ENCODE results near the gene KRT73.

KRT73 gene

GRCh38 chr12:52578469-52578868 lies 39.9 kb downstream of the KRT73 start:
- no peaks in the 10 kb centered on the region for H3K9me3 ChIP-seq (replicated peaks; ENCODE audit: low read length)
- no peak overlapping the region for H3K9ac ChIP-seq (ENCODE audit: low read depth, low read length)
- no peaks in the 10 kb centered on the region for H3K4me1 ChIP-seq (ENCODE audit: control insufficient read depth, insufficient read depth, low read length)
- no peak overlapping the region for H3K4me3 ChIP-seq (ENCODE audit: low read length)
- no peaks in the 10 kb centered on the region for H3K36me3 ChIP-seq (ENCODE audit: insufficient read depth, low read length)
- no peak overlapping the region for H3K4me2 ChIP-seq (ENCODE audit: low read length)
- peaks cover 70% of the 10 kb centered on the region for H3K27me3 ChIP-seq (ENCODE audit: control insufficient read depth, insufficient read depth, low read length)

- Histone ChIP-seq H3K27me3 (ENCODE audit: control insufficient read depth, insufficient read depth, low read length) (peaks cover 79% of the 10 kb centered on the region), H3K36me3 (ENCODE audit: insufficient read depth, low read length) (no peaks in the 10 kb centered on the region), H3K9me3 (replicated peaks; ENCODE audit: low read length) (no peaks in the 10 kb centered on the region), H3K4me2 (ENCODE audit: low read length) (no peak overlapping the region), H3K4me1 (ENCODE audit: control insufficient read depth, insufficient read depth, low read length) (no peaks in the 10 kb centered on the region), H3K4me3 (ENCODE audit: low read length) (no peak overlapping the region), H3K9ac (ENCODE audit: low read depth, low read length) (no peak overlapping the region)
These were observed 41.0 kb downstream of the KRT73 start for GRCh38 chr12:52577316-52577715.

DNA sequence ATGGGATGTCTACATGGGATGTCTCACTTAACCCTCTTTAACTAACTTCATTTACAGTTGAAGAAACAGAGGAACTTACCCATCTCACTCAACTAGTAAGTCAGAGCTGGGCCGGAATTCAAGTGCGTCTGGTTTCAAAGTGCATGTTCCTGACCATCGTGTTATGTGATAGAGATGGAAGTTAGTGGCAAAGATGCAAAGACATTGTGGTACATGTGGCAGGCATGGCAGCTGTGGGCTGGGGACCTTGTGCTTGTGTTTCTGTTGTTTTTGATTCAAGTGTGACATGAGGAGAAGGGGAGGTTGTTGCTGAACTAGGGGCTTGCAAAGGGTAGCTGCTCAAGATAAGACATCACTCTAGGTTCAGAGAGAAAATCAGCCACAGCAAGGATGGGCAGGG lies 42.4 kb downstream of the KRT73 start:
- H3K4me1 ChIP-seq (ENCODE audit: control insufficient read depth, insufficient read depth, low read length), result no peaks in the 10 kb centered on the region
- H3K27me3 ChIP-seq (ENCODE audit: control insufficient read depth, insufficient read depth, low read length), result peaks cover 82% of the 10 kb centered on the region
- H3K9me3 ChIP-seq (replicated peaks; ENCODE audit: low read length), result no peaks in the 10 kb centered on the region
- no peak overlapping the region for H3K4me3 ChIP-seq (ENCODE audit: low read length)
- no peaks in the 10 kb centered on the region for H3K36me3 ChIP-seq (ENCODE audit: insufficient read depth, low read length)
- no peak overlapping the region for H3K9ac ChIP-seq (ENCODE audit: low read depth, low read length)
- H3K4me2 ChIP-seq (ENCODE audit: low read length), result no peak overlapping the region

- no peak overlapping the region for H3K4me3 ChIP-seq (ENCODE audit: low read length)
- no peaks in the 10 kb centered on the region for H3K9me3 ChIP-seq (replicated peaks; ENCODE audit: low read length)
- H3K4me2 ChIP-seq (ENCODE audit: low read length), result no peak overlapping the region
- H3K27me3 ChIP-seq (ENCODE audit: control insufficient read depth, insufficient read depth, low read length), result peaks cover 82% of the 10 kb centered on the region
- no peaks in the 10 kb centered on the region for H3K4me1 ChIP-seq (ENCODE audit: control insufficient read depth, insufficient read depth, low read length)
- H3K36me3 ChIP-seq (ENCODE audit: insufficient read depth, low read length), result no peaks in the 10 kb centered on the region
- no peak overlapping the region for H3K9ac ChIP-seq (ENCODE audit: low read depth, low read length)
These were observed 43.1 kb downstream of the KRT73 start for GRCh38 chr12:52575256-52575655.

- Histone ChIP-seq H3K9ac (ENCODE audit: low read depth, low read length) (no peak within 1 kb of the TSS), H3K36me3 (ENCODE audit: insufficient read depth, low read length) (no peaks in the 10 kb centered on the region), H3K4me1 (ENCODE audit: control insufficient read depth, insufficient read depth, low read length) (no peaks in the 10 kb centered on the region), H3K4me3 (ENCODE audit: low read length) (no peak within 1 kb of the TSS), H3K27me3 (ENCODE audit: control insufficient read depth, insufficient read depth, low read length) (peaks cover 78% of the 10 kb centered on the region), H3K4me2 (ENCODE audit: low read length) (no peak within 1 kb of the TSS), H3K9me3 (replicated peaks; ENCODE audit: low read length) (no peaks in the 10 kb centered on the region)
These were observed 44.6 kb downstream of the KRT73 start, which contains the start of gene KRT74 for GRCh38 chr12:52573743-52574142. Gene KRT74, minus strand, starts transcription at chr12:52573843. Its CDS starts 66 bp downstream, at chr12:52573777.

GRCh38 chr12:52573306-52573705 lies 45.1 kb downstream of the KRT73 start:
- Histone ChIP-seq H3K4me2 (ENCODE audit: low read length) (no peak overlapping the region), H3K27me3 (ENCODE audit: control insufficient read depth, insufficient read depth, low read length) (peaks cover 78% of the 10 kb centered on the region), H3K4me1 (ENCODE audit: control insufficient read depth, insufficient read depth, low read length) (no peaks in the 10 kb centered on the region), H3K36me3 (ENCODE audit: insufficient read depth, low read length) (no peaks in the 10 kb centered on the region), H3K4me3 (ENCODE audit: low read length) (no peak overlapping the region), H3K9ac (ENCODE audit: low read depth, low read length) (no peak overlapping the region), H3K9me3 (replicated peaks; ENCODE audit: low read length) (no peaks in the 10 kb centered on the region)

- Histone ChIP-seq H3K27me3 (ENCODE audit: control insufficient read depth, insufficient read depth, low read length) (peaks cover 80% of the 10 kb centered on the region), H3K9me3 (replicated peaks; ENCODE audit: low read length) (no peaks in the 10 kb centered on the region), H3K4me3 (ENCODE audit: low read length) (no peak overlapping the region), H3K4me1 (ENCODE audit: control insufficient read depth, insufficient read depth, low read length) (no peaks in the 10 kb centered on the region), H3K9ac (ENCODE audit: low read depth, low read length) (no peak overlapping the region), H3K4me2 (ENCODE audit: low read length) (no peak overlapping the region), H3K36me3 (ENCODE audit: insufficient read depth, low read length) (no peaks in the 10 kb centered on the region)
These were observed 47.8 kb downstream of the KRT73 start for GRCh38 chr12:52570511-52570910.

DNA sequence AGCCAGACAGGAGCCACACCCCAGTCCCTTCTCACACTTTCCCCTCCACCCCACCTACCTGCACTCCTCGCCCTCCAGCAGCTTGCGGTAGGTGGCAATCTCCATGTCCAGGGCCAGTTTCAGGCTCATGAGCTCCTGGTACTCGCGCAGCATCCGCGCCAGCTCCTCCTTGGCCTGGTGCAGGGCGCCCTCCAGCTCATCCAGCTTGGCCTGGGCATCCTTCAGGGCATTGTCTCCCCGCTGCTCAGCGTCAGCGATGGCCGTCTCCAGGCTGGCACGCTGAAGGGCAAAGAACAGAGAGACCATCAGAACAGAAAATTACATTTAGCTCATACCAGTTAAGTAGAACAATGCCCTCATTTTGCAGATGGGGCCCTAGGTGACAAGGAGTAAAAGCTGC lies 50.2 kb downstream of the KRT73 start:
- H3K4me2 ChIP-seq (ENCODE audit: low read length), result no peak overlapping the region
- no peak overlapping the region for H3K4me3 ChIP-seq (ENCODE audit: low read length)
- H3K9ac ChIP-seq (ENCODE audit: low read depth, low read length), result no peak overlapping the region
- no peaks in the 10 kb centered on the region for H3K9me3 ChIP-seq (replicated peaks; ENCODE audit: low read length)
- H3K27me3 ChIP-seq (ENCODE audit: control insufficient read depth, insufficient read depth, low read length), result peaks cover 81% of the 10 kb centered on the region
- H3K36me3 ChIP-seq (ENCODE audit: insufficient read depth, low read length), result no peaks in the 10 kb centered on the region
- H3K4me1 ChIP-seq (ENCODE audit: control insufficient read depth, insufficient read depth, low read length), result no peaks in the 10 kb centered on the region

GRCh38 chr12:52566847-52567291 lies 51.5 kb downstream of the KRT73 start:
- Histone ChIP-seq H3K4me2 (ENCODE audit: low read length) (no peak overlapping the region), H3K9me3 (replicated peaks; ENCODE audit: low read length) (no peaks in the 10 kb centered on the region), H3K4me3 (ENCODE audit: low read length) (no peak overlapping the region), H3K4me1 (ENCODE audit: control insufficient read depth, insufficient read depth, low read length) (no peaks in the 10 kb centered on the region), H3K36me3 (ENCODE audit: insufficient read depth, low read length) (no peaks in the 10 kb centered on the region), H3K9ac (ENCODE audit: low read depth, low read length) (no peak overlapping the region), H3K27me3 (ENCODE audit: control insufficient read depth, insufficient read depth, low read length) (peaks cover 74% of the 10 kb centered on the region)

- H3K4me3 ChIP-seq (ENCODE audit: low read length), result no peak overlapping the region
- peaks cover 72% of the 10 kb centered on the region for H3K27me3 ChIP-seq (ENCODE audit: control insufficient read depth, insufficient read depth, low read length)
- no peaks in the 10 kb centered on the region for H3K4me1 ChIP-seq (ENCODE audit: control insufficient read depth, insufficient read depth, low read length)
- no peak overlapping the region for H3K4me2 ChIP-seq (ENCODE audit: low read length)
- no peak overlapping the region for H3K9ac ChIP-seq (ENCODE audit: low read depth, low read length)
- H3K9me3 ChIP-seq (replicated peaks; ENCODE audit: low read length), result no peaks in the 10 kb centered on the region
- no peaks in the 10 kb centered on the region for H3K36me3 ChIP-seq (ENCODE audit: insufficient read depth, low read length)
These were observed 53.8 kb downstream of the KRT73 start for GRCh38 chr12:52564582-52564981.

DNA sequence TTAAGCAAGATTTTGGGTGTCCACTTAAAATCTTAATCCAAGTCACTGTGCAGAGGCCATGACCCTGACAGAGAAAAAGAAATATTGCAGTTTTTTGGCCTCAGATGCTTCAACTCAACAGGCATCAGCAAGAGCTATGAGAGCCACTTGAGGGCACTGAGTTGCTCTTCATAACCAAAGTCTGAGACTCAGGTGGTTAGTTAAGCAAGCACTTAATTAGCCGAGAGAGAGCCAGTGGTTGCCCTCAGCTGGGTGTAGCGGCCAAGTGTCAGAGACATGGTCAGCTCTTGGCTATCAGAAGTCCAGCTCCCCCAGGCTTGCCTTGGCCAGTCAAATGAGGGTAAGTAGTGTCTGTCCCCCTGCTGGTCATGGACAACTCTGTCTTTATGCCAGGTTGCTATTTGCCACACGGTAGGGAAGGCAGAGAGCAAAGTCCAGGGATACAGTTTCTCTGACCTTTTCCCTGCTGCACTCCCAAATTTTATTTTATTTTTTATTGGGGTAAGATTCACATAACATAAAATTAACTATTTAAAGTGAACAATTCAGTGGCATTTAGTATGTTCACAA lies 56.4 kb downstream of the KRT73 start:
- H3K4me1 ChIP-seq (ENCODE audit: control insufficient read depth, insufficient read depth, low read length), result no peaks in the 10 kb centered on the region
- H3K27me3 ChIP-seq (ENCODE audit: control insufficient read depth, insufficient read depth, low read length), result peaks cover 78% of the 10 kb centered on the region
- H3K36me3 ChIP-seq (ENCODE audit: insufficient read depth, low read length), result no peaks in the 10 kb centered on the region
- H3K4me2 ChIP-seq (ENCODE audit: low read length), result no peak overlapping the region
- H3K4me3 ChIP-seq (ENCODE audit: low read length), result no peak overlapping the region
- no peak overlapping the region for H3K9ac ChIP-seq (ENCODE audit: low read depth, low read length)
- no peaks in the 10 kb centered on the region for H3K9me3 ChIP-seq (replicated peaks; ENCODE audit: low read length)

GRCh38 chr12:52559979-52560378 lies 58.4 kb downstream of the KRT73 start:
- Histone ChIP-seq H3K9ac (ENCODE audit: low read depth, low read length) (no peak overlapping the region), H3K9me3 (replicated peaks; ENCODE audit: low read length) (no peaks in the 10 kb centered on the region), H3K27me3 (ENCODE audit: control insufficient read depth, insufficient read depth, low read length) (peaks cover 70% of the 10 kb centered on the region), H3K4me2 (ENCODE audit: low read length) (no peak overlapping the region), H3K4me1 (ENCODE audit: control insufficient read depth, insufficient read depth, low read length) (no peaks in the 10 kb centered on the region), H3K4me3 (ENCODE audit: low read length) (no peak overlapping the region), H3K36me3 (ENCODE audit: insufficient read depth, low read length) (no peaks in the 10 kb centered on the region)

Data from skeletal muscle satellite cell (primary cell).